ENCODE data around the gene GPR25. TPM values are rescaled to one million over a fixed set of nuclear protein-coding genes. Genes with fewer than 3 reads are reported as not detected.

The GPR25 gene
- total RNA-seq, 1 donor from 2014 or later, result not detected

- intact Hi-C loops (cut with micrococcal nuclease), result no loop called here
Measured at GRCh38 chr1:200869753-200870391, 2.9 kb upstream of the GPR25 start.

- intact Hi-C loops (cut with micrococcal nuclease), result no loop called here
Measured at GRCh38 chr1:200873116-200873670, 412 bp downstream of the GPR25 start.

- intact Hi-C loops (cut with micrococcal nuclease), result no loop called here
Measured at GRCh38 chr1:200873671-200874397, 1.1 kb downstream of the GPR25 start.

- intact Hi-C loops (cut with micrococcal nuclease), result no loop called here
Measured at GRCh38 chr1:200874694-200875093, 1.9 kb downstream of the GPR25 start.

- intact Hi-C loops (cut with micrococcal nuclease), result no loop called here
Measured at GRCh38 chr1:200875416-200875815, 2.6 kb downstream of the GPR25 start.

- intact Hi-C loops (cut with micrococcal nuclease), result no loop called here
Measured at GRCh38 chr1:200877010-200877409, 4.2 kb downstream of the GPR25 start.

- intact Hi-C loops (cut with micrococcal nuclease), result no loop called here
Measured at GRCh38 chr1:200877839-200878551, 5.2 kb downstream of the GPR25 start.

GRCh38 chr1:200880212-200880611 is 7.4 kb downstream of the GPR25 start:
- intact Hi-C loops (cut with micrococcal nuclease), result no loop called here

GRCh38 chr1:200883118-200883517 is 10.3 kb downstream of the GPR25 start:
- intact Hi-C loops (cut with micrococcal nuclease), result no loop called here

GRCh38 chr1:200885623-200886402 is 13.0 kb downstream of the GPR25 start:
- intact Hi-C loops (cut with micrococcal nuclease), result loop anchor here (5.0 kb wide), 3 partner anchors 36 to 259 kb away; partner anchors contain the start of gene CACNA1S

- intact Hi-C loops (cut with micrococcal nuclease), result loop anchor here (5.0 kb wide), 3 partner anchors 36 to 259 kb away; partner anchors contain the start of gene CACNA1S
Measured at GRCh38 chr1:200886594-200886993, 13.8 kb downstream of the GPR25 start.

GRCh38 chr1:200887036-200887435 is 14.3 kb downstream of the GPR25 start:
- intact Hi-C loops (cut with micrococcal nuclease), result loop anchor here (5.0 kb wide), 3 partner anchors 35 to 260 kb away; partner anchors contain the start of gene CACNA1S

GRCh38 chr1:200887772-200888348 is 15.1 kb downstream of the GPR25 start:
- intact Hi-C loops (cut with micrococcal nuclease), result loop anchor here (1.0 to 5.0 kb wide), 6 partner anchors 17 to 261 kb away; partner anchors contain the start of gene CACNA1S

- intact Hi-C loops (cut with micrococcal nuclease), result loop anchor here (1.0 to 5.0 kb wide), 6 partner anchors 17 to 261 kb away; partner anchors contain the start of gene CACNA1S
Measured at GRCh38 chr1:200888349-200888838, 15.6 kb downstream of the GPR25 start.

GRCh38 chr1:200889571-200889970 is 16.8 kb downstream of the GPR25 start:
- intact Hi-C loops (cut with micrococcal nuclease), result loop anchor here (2.0 to 5.0 kb wide), 5 partner anchors 23 to 262 kb away; partner anchors contain the start of gene CACNA1S

GRCh38 chr1:200890027-200890426 is 17.2 kb downstream of the GPR25 start:
- intact Hi-C loops (cut with micrococcal nuclease), result no loop called here

GRCh38 chr1:200890818-200891773 is 18.3 kb downstream of the GPR25 start:
- intact Hi-C loops (cut with micrococcal nuclease), result loop anchor here (1.0 kb wide), 1 partner anchor 152 kb away; no protein-coding TSS in a partner anchor

- intact Hi-C loops (cut with micrococcal nuclease), result loop anchor here (1.0 kb wide), 1 partner anchor 152 kb away; no protein-coding TSS in a partner anchor
Measured at GRCh38 chr1:200891774-200892157, 19.0 kb downstream of the GPR25 start.

- intact Hi-C loops (cut with micrococcal nuclease), result no loop called here
Measured at GRCh38 chr1:200892546-200892945, 19.8 kb downstream of the GPR25 start.

All from T-helper 1 cell treated with Interleukin-12 subunit alpha and Interleukin-12 subunit beta and Interleukin-4 antibody, amounts not matched to agents 30 ng/mL and 1 ng/mL, for 36 hours (primary cell).